Hippocampal formation (tissue), 2 donors: ENCODE results near the gene WWOX.
"Not testable (repeated sequence)": the region's sequence is repeated elsewhere in the genome, so short reads cannot be mapped to it uniquely, and the experiment has no call there.

Source experiments
- DNase-seq, 2 donors: peaks; one replicate each; lab custom pipeline; 2025; lab: John Stamatoyannopoulos, UW

WWOX gene

GRCh38 chr16:78503602-78504001 lies 404.1 kb downstream of the WWOX start:
- DNase-seq: peak; percentile 28 to 76

- DNase-seq: no peak
These were observed 405.0 kb downstream of the WWOX start for GRCh38 chr16:78504401-78504851.

DNA sequence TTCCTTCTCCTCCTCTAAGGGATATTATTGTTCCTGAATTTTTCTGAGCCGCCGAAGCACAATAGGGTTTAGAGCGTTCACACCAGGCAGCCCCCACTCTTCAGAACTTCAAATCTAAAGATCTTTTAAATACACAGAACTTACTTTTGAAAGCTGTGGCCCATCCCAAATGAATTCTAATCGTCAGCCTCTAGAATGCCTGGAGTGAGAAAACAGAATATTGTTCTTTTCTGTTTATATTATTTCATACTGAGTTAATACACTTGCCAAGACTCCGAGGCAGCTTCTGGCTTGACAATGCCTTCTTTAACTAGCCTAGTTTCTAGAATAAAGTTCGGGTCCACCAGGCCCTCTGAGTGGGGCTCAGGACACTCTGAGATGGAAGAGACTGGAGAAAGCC lies 405.6 kb downstream of the WWOX start:
- DNase-seq: no peak

DNA sequence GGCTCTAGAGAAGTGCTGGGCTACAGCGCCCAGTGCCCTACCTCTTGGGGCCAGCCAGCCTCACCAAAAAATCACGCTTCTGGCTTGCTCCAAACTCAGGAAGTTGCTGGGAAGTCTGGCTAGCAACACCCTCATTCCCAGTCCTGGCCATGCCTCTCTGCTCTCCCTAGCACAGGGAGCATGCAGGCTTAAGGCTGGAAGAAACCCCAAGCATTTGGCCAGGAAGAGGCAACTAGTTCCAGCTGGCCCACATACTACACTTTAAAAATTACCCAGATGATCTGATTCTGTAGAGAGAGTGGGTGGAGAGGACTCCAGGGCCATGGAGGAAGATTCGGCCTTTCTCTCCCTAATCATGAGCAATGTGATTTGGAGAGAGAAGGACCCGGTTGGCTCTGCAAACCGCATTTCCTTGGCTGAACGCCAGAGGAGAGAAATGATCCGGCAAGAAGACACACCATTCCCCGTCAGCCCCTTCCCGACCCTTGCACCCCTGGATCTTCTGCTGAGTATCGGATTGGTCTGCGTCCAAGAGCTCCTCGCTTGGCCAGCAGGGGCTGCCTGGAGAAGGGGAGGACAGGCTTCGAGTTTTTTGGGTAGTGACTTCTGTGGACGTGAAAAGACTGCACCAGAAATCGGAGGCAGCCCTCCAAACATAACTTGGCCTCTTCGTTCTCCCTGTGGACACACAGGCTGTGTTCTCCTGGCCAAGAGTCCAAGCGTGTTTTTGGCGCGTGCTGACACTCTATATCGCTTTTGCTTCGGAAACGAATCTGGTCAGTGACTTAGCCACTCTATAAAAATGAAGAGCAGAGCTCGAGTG lies 406.3 kb downstream of the WWOX start:
- peak; percentile 29 to 41 for DNase-seq

- DNase-seq: no peak
These were observed 407.1 kb downstream of the WWOX start for GRCh38 chr16:78506367-78507193.

- DNase-seq: no peak
These were observed 408.1 kb downstream of the WWOX start for GRCh38 chr16:78507576-78507975.

DNA sequence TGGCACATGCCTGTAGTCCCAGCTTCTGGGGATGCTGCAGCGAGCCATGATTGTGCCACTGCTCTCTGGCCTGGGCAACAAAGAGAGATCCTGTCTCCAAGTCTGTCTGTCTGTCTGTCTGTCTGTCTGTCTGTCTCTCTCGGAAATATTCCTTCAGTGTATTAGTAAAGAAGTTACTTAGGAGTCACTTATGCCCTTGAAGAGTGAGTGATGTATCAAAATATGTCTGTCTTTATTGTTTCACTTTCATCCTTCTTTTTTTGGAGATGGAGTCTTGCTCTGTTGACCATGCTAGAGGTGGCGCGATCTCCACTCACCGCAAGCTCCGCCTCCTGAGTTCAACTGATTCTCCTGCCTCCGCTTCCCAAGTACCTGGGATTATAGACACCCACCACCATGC lies 410.5 kb downstream of the WWOX start:
- no peak for DNase-seq

DNA sequence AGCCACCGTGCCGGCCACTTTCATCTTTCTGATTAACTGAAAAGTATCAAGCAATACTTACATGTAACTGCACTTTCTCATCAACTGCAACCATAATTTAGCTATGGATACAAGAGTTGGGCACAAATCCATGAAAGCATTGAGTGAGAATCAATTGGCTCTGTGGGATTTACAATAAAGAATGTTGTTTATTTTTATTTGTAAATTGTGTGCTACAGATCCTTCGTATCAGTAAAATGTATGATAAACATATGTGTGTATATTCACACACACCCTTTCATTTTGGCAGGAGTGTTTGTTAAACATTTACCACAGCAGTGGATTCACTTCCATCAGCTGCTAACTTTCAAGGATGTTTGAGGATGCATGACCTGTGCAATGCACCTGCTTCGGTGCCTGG lies 411.0 kb downstream of the WWOX start:
- DNase-seq: no peak

DNA sequence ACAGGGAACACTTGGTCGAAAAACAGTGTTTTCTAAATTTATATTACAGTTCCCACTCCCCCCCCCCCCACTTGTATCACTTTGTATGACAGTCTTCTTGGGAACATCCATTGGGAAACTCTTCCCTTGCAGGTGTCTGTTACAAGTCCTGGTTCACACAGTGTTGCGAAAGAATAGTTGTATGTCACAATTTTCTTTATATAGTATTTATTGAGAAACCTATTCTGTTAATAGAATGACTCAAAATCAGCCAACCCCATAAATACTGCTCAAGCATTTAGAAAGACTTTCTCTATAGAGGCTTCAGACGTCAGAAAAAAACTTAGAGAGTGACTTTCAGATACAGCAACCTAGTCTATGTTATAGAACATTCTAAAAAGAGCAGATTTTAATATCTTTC lies 414.4 kb downstream of the WWOX start:
- no peak for DNase-seq

- DNase-seq: not testable (repeated sequence)
These were observed 415.4 kb downstream of the WWOX start for GRCh38 chr16:78514888-78515287.

DNA sequence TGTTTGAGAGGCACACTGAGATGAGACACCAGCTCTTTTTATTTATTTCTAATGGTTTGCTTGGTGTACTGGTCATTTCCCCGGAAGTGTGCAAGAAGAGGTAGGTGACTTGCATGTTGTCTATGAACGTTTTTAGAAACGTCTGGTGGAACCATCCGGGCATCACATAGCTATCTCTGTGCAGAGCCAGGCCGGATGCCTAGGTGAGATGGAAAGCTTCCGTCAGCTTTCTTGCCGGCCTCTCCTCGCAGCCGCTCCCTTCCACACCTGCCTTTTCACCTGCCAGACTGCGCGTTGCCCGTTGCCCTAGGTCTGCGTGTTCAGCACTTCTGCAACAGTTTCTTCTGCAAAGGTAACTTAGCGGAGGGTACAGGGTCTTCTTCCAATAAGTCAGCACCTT lies 416.0 kb downstream of the WWOX start:
- no peak for DNase-seq

GRCh38 chr16:78516006-78516736 lies 416.7 kb downstream of the WWOX start:
- DNase-seq: no peak

- no peak for DNase-seq
These were observed 420.4 kb downstream of the WWOX start for GRCh38 chr16:78519896-78520295.

DNA sequence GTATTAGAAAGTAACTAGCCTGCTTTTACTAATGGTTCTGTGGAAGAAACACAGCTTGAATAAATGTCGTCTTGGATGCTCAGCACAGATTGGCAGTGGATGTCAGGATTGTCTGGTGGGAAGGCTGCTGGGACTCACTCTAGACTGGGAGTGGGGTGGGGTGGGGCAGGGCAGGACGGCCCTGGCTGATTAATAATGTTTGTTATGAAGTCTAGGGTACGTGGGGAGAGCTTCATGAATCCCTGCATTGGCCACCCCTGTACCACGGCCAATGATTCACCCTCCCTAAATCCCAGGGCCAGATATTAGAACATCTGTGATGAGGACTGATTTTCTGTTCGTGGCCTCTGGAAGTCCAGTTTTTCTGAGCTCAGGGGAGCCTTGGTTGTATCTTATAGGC lies 421.0 kb downstream of the WWOX start:
- no peak for DNase-seq

DNA sequence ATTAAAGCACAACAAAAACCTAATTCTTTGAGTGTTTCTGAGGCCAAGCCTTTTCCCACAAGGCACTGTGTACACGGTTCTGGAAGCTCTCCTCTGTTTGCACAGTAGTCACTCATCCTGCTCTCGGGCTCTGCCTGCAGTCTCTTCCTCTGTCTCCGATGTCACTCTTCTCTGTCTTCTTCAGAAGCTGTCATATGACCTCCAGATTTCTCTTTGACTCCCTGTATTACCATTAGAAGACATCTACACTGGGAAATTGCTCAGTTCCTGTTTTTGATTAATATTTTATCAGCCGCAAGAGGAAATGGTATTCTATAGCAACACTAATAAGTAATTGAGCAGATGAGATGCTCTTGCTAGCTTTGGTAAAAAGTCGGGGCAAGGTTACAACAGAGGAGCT lies 422.9 kb downstream of the WWOX start:
- no peak for DNase-seq

DNA sequence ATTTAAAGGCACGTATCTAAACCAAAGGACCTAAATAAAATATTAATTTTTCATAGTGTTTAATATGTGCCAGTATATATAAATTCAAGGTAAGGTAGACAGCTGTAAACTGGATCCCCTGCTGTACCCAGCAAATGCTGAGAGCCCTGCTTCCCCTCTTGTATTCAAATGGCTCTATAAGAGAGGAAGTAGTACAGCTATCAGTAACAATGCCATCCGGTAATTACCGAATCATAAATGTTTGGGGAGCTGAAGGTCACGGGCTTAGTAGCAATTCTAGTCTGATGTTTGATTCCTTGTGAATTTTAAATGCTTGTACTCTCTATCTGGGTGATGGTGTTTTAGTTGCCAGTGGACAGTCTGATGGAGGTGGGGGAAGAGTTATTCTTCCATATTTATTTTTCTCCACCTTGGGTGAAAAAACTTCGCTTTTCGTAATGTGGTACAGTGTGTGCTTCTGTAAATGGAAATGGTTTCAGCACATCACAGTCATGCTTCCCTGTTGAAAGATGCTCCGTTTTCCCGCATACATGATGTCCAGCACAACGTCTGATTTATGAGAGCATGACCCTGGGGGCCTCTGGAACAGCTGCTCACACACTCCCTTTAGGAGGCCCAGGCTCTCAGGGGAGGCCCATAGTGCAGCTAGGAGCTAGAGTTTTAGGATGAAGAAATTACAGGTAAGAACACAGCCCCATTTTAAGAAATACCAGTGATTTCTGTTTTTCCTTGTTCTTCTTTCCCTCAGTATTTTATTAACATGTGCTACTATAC lies 423.9 kb downstream of the WWOX start:
- DNase-seq: no peak

GRCh38 chr16:78524066-78524595 lies 424.7 kb downstream of the WWOX start:
- no peak for DNase-seq

DNA sequence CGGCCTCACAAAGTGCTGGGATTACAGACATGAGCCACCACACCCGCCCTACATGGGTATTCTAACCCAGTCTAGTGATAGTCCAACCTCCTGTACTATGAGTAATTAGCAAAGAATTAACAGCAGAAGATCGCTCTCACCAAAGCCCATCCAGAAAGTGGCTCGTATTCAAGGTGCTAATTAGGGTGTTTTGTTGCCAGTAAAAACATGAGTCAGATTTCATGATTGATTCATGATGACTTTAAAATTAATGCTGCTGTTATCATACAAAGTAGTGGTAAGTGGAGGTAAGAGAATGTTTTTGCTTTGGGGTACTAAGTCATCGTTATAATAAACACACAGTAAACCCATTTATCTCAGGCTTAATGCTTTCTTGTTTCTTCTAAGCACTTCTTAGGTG lies 428.8 kb downstream of the WWOX start:
- DNase-seq: no peak

DNA sequence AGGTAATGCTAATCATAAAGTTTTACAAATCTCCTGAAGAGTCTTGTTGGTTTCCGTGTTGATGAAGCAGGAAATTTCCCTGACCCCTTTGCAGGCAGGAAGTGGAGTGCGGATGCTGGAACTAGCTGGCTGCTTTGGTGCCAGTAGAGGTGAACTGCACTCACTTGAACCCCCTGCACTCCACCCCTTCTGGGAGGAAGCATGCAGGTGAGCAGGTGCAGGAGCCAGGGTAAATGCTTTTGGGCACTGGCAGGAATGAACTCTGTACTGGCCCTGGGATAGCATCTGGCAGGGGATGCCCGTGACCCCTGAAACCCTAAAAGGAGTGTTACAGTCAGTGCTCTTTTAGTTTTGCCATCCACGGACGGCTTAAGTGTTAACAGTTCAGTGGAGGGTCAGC lies 430.4 kb downstream of the WWOX start:
- no peak for DNase-seq

DNA sequence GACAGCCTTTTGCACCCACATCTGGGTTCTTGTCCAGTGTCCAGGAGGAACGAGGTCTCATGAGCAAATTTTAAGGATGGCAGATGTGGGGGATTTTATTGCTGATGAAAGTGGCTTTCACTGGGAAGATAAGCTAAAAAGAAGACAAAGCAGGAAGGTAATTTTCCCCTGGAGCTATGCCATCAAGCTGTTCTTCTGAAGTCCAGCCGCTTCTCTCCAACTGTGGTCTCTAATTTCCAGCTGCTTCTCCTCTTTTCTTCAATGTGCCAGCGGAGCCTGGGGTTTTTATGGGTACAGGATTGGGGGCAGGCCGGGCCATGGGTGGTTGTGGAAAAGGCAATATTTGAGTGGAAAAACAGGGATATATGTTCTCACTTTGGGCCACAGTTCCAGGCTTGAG lies 430.8 kb downstream of the WWOX start:
- DNase-seq: no peak

DNA sequence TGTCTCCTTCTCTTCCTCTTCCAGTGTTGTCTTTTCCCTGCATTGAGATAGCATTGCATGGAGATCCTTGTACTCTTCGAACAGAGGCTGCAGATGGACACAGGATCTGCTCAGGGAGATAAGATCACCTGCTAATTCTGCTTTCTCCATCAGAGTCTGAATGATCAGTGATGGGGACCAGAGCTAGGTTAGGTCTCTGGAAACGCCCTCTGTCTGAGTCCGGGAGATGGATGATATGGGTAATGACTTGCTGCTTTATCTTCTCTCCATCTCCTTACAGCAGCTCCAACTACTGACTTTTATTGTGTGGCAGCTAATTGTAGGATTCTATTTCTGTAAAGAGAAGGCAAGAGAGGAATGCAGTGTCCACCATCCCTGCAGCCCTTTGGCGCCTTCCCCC lies 435.6 kb downstream of the WWOX start:
- no peak for DNase-seq
